NCI-H446 treated with DMSO at 0.1 percent for 48 hours (cell line): Measurements from ENCODE around the gene KCNK5.

Experiments
- DNase-seq: peaks from one replicate; lab custom pipeline; 2025; lab: John Stamatoyannopoulos, UW

Gene KCNK5

DNA sequence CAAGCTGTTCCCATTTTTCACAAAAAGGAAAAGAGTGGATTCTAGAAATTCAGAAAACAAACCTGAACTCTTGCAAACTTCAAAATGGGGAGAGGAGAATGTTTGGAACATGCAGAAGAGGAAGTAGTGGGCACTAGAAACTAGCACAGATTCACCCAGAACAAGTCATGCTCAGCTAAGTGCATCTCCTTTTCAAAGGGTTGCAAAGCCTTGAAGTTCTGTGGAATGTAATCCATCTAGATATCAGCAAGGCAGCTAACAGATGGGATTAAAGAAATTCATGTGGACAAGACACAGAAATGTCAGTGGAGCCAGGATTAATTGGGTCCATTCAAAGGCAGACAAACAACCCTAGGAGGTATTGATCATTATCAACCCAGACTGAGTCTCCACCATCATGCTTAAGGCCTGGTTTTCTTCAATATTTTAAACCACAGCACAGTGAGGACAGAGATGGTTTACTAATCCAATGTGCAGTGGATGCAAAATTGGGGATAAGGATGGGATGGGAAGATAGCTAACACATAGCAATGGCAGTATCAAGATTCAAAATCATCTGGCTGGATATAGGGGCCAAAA, 31.3 kb downstream of the KCNK5 start:
- DNase-seq: no peak

- no peak for DNase-seq
Observed at GRCh38 chr6:39197521-39197920, 31.8 kb downstream of the KCNK5 start.

GRCh38 chr6:39196673-39197091, 32.6 kb downstream of the KCNK5 start:
- DNase-seq: no peak

DNA sequence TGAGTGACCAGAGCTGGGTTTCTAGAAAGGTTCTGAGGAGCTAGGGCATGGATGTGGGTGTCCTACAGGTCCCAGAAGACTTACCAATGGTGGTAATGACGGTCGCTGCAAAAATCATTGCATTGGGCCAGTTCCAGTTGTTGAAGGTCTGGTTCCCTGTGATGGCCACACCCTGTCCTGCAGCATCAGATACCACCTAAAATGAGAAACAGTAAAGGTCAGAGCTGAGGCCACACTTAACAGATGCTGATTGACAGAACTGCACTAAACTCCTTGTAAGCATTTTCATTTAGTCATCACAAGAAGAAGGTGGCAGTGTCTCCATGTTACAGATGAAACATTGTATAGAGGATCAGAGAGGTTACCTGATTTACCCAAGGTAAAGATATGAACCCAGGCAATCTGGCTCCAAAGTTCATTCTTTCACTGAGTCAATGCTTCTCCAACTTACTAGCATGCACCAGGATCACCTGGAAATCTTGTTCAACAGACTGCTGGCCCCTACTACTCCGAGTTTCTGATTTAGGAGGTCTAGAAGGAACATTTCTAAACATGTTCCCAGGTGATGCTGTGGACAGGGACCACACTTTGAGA, 33.4 kb downstream of the KCNK5 start:
- no peak for DNase-seq

- no peak for DNase-seq
Observed at GRCh38 chr6:39194466-39194865, 34.8 kb downstream of the KCNK5 start.

DNA sequence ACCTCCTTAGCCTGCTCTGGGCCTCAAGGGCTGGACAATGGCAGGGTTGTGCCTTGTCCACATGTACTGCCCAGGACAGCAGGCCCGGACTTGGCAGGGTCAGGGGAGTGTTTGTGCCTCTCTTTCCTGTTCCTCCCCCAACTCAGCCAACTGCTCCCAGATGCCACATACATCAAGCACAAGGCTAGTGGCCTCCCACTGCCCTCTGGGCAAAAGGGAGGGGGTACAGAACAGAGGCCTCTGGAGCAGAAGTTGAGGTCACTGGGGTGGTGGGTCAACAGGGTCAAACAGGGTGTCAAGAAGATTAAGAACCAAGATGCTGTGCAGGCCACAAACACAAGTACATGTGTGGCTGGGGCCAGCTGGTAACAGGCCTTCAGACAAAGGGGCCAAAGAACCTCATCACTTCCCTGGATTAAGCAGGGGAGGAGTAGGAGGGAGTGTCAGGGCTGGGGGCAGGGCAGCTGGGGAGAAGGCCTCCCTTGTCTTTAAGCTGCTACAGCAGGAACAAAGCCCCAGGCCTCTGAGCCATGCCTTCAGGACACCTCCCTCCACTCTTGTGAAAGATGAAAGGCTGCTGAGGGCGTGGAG, 36.0 kb downstream of the KCNK5 start:
- DNase-seq: no peak

GRCh38 chr6:39192736-39193135, 36.5 kb downstream of the KCNK5 start:
- no peak for DNase-seq

GRCh38 chr6:39191236-39191930, 37.9 kb downstream of the KCNK5 start:
- no peak for DNase-seq

DNA sequence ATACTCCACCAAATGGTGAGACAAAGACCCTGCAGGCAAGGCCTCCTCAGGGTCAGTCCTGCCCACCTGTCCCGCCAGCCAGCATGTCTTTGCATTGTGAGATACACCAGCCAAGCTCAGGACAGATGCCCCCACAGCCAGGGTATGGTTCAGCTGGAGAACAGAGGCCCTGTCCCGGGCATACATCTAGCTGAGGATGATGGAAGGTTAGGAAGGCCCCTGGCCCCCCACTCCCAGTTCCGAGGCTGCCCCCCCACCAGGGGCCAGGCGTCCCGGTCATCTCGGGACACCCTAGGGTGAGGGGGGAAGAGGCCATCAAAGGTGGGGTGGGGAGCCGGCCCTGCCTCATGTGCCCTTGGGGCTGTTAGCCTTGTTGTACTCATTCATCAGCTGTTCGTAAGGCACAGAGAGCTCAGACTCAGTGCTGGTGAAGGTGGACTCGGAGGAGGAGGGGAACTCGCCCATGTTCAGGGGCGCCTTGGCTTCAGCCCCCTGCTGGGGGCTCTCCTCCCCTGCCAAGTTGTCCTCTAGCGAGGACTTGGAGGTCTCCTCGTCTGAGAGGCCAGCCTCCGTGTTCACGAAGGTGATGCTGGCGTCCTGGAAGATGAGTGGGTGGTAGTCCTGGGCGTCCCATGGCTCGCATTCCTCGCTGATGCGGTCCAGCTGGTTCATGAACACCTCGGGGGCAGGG, 38.6 kb downstream of the KCNK5 start:
- DNase-seq: no peak

- no peak for DNase-seq
Observed at GRCh38 chr6:39189915-39190544, 39.2 kb downstream of the KCNK5 start.

GRCh38 chr6:39189131-39189530, 40.1 kb downstream of the KCNK5 start:
- DNase-seq: no peak

DNA sequence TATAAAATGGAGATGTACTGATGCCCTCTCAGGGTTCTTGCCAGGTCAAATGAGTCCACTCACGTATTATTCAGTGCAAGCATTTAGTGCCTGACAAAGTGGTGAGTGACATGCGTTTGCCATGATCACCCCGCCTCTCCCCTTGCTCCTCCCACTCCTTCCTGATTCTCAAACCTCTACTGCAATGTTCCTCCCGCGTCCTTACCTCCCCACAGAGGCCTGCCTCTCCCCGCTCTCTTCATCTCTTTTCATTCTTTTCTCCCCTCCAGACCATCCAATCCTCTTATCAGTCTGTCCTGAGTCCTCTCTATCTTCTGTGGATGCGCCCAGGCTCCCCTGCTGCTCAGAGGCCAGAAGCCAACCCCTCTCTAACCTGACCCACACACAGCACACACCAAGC, 40.7 kb downstream of the KCNK5 start:
- no peak for DNase-seq

DNA sequence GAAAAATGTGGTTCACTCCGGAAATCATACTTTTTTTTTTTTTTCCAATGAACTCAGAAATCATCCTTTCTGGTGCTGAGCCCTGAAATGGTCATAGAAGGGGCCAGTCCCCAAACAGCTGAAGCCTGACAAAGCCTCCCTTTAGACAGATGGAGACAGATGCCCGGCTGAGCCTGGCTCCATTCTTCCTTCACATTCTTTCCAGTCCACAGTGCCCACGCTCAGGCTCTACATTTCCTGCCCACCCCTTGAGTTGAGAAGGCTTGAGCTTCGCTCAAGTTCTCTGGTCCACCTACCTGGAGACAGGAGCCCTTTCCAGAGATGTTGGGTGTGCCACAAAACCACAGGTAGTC, 41.2 kb downstream of the KCNK5 start:
- DNase-seq: no peak

DNA sequence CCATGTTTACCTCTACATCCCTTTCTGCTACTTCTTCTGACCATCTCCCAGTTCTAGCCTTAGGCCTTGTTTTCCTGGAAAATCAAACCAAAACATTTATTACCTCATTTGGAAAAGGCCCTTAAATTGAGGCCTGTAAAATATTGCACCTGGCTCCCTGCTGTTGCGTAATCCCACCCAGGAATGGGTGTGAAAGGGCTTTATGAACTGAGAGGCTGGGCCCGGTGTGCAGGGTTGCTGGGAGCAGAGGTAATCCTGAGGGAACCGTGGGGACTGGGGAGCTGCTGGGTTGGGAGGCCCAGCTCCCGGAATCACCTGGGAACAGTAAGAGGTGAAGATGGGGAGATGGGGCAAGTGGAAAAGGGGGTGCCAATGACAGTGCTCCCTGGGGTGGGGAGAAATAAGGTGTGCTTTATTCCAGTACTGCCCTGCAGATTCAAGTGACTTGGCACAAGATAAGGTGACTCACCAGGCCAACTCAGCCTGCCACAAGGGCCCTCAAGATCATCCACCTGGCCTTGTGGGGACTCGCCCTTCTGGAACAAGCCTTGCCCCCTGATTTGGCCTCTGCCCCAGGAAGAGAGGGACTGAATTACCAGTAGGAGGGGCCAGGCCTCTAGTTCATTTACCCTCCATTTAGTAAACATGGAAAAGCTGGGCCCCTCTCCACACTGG, 44.2 kb downstream of the KCNK5 start:
- DNase-seq: no peak

DNA sequence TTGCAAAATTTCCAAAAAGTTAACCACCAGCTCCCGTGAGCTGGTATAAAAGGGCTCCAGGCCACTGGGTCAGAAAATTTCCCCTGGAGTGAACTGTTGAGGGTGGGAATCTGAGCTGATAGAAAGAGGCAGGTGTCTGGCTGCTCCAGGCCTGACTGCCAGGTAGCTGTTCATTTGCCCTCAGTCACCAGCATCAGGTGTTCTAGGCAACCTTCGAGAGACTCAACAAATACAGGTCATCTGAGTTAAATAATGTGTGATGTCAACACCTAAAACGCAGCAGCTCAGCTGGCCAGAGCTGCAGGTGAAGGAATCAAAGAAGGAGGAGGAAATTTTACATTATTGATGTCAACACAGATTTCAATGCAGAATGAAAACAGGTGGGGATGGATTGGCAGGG, 46.7 kb downstream of the KCNK5 start:
- no peak for DNase-seq

GRCh38 chr6:39181826-39182225, 47.4 kb downstream of the KCNK5 start:
- no peak for DNase-seq

DNA sequence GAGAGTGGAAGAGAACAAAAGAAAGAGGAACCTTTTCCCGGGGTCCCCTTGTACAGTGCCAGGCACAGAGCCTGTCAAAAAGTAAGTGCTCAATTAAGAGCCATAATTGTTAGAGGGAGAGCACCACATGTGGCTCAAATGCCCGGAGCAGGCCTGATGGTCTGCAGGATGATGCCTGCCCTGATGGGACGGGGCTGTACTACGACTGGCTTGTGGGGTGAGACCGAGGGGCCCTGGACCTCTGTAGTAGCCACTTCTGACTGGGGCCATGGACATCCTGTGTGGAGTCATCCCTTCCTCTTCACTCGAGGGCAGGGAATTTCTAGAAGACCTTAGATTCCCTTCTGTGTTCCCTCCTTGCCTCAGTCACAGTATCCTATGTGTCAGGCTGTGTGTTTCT, 47.9 kb downstream of the KCNK5 start:
- no peak for DNase-seq

GRCh38 chr6:39178804-39179203, 50.5 kb downstream of the KCNK5 start:
- no peak for DNase-seq

GRCh38 chr6:39178235-39178634, 51.0 kb downstream of the KCNK5 start:
- no peak for DNase-seq

DNA sequence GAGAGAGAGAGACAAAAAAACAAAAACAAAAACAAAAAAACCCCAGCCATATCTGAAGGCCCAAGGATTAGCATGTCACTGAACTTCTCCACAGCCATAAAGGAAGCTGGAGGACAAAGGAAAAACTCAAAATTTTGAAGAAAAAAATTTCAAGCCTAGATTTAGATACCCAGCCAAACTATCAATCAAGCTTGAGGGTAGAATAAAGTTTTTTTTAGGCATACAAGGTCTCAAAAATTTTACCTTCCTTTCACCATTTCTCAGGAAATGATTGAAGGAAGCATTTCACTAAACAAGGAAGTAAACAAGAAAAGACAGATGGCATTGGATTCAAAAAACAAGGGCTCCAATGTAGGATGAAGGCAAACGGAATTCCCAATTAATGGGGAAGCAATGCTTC, 52.1 kb downstream of the KCNK5 start:
- no peak for DNase-seq

DNA sequence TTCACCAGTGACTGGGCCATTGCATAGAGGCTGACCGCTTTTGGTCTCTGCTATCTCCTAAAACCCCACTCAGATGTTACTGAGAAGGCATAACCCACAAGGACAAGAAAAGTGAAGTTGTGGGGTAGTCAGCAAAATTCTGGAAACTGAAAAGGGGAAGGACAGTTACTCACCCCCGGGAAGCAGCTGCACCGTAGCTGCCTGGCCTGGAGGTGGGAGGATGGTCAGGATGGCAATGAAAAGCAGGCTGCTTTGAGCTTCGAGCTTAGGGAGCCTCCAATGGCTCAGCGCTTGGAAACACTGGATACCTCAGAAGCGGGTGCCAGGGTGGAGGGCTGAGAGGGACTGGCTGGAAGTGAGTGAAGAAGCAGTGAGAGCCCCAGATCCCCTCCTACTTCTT, 56.0 kb downstream of the KCNK5 start:
- DNase-seq: no peak

DNA sequence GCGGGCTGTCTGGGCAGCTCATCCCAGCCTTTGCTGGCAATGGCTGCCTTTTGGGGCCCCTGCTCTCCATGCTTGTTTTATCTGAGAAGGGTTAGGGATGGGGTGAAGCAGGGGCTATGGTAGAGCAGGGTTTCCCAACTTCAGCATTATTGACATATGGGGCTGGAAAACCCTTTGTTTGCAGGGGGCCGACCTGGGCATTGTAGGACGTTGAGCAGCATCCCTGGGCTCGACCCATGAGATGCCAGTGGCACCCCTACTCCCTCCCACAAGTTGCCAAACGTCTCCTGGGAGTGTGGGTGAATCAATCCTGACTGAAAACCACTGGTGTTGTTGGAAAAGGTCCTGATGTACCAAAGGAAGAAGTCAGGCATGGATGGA, 56.9 kb downstream of the KCNK5 start:
- no peak for DNase-seq
